Activated CD4-positive, alpha-beta memory T cell treated with anti-CD3 and anti-CD28 coated beads, Interleukin-2, amount 10 ng/mL, durations not matched to agents 7 days and 5 days (primary cell): ENCODE measurements around the gene TSPAN17. TPM values are rescaled to one million over a fixed set of nuclear protein-coding genes. Genes with fewer than 3 reads are reported as not detected.

ENCODE experiments used
- CTCF ChIA-PET: fragments of 350-600 bp; sonication (Branson Sonifier 250); formaldehyde crosslinking; loops from one replicate; lab custom pipeline; 2021; ENCODE audit warnings: antibody characterized with exemption, inconsistent platforms; lab: Charles Lee
- POLR2A ChIA-PET: fragments of 350-600 bp; sonication (Branson Sonifier 250); formaldehyde crosslinking; loops from one replicate; lab custom pipeline; 2021; ENCODE audit warnings: antibody characterized with exemption; lab: Charles Lee
- DNase-seq: peaks from one replicate; pipeline ENCODE4 v3.0.0-alpha.2; 2020
- H3K27ac Mint-ChIP-seq: one replicate; pipeline ENCODE4 v1.8.0; 2021; ENCODE audit warnings: mild to moderate bottlenecking, mixed read lengths
- H3K27me3 Mint-ChIP-seq: one replicate; pipeline ENCODE4 v1.8.0; 2021; ENCODE audit warnings: mixed read lengths
- H3K36me3 Mint-ChIP-seq: one replicate; pipeline ENCODE4 v1.8.0; 2021; ENCODE audit warnings: low read depth, mixed read lengths
- H3K4me1 Mint-ChIP-seq: one replicate; pipeline ENCODE4 v1.8.0; 2021; ENCODE audit warnings: mixed read lengths
- H3K4me3 Mint-ChIP-seq: one replicate; pipeline ENCODE4 v1.8.0; 2021; ENCODE audit warnings: mild to moderate bottlenecking, mixed read lengths
- H3K9me3 Mint-ChIP-seq: one replicate; pipeline ENCODE4 v1.8.0; 2021; ENCODE audit warnings: mixed read lengths
- total RNA-seq, 2 experiments: library from RNA; stranded (reverse); gene quantifications; one replicate each; pipeline ENCODE4 v1.2.3, GENCODE V29; 2021

The TSPAN17 gene
- total RNA-seq, 2 experiments from 2014 or later = 33.3 to 33.4 TPM

GRCh38 chr5:176625512-176625911 lies 21.8 kb upstream of the TSPAN17 start:
- H3K4me3 Mint-ChIP-seq = no peak overlapping the region
- peaks cover 10% of the 10 kb centered on the region for H3K4me1 Mint-ChIP-seq
- POLR2A ChIA-PET = no interaction called here
- peaks cover 61% of the 10 kb centered on the region for H3K27me3 Mint-ChIP-seq
- CTCF ChIA-PET = interaction anchor here (0.8 kb wide), 1 partner anchor 36 kb away, joined by 3 read pairs; no protein-coding TSS in a partner anchor
- no peaks in the 10 kb centered on the region for H3K9me3 Mint-ChIP-seq
- no peak overlapping the region for H3K27ac Mint-ChIP-seq
- no peak for DNase-seq
- no peaks in the 10 kb centered on the region for H3K36me3 Mint-ChIP-seq

- Mint-ChIP-seq H3K4me1 (peaks cover 12% of the 10 kb centered on the region), H3K36me3 (no peaks in the 10 kb centered on the region), H3K4me3 (no peak overlapping the region), H3K9me3 (no peaks in the 10 kb centered on the region), H3K27me3 (peaks cover 63% of the 10 kb centered on the region), H3K27ac (no peak overlapping the region)
- POLR2A ChIA-PET = no interaction called here
- CTCF ChIA-PET = no interaction called here
- DNase-seq = no peak
Observed at GRCh38 chr5:176625966-176626875, 21.1 kb upstream of the TSPAN17 start.

GRCh38 chr5:176626876-176627236 lies 20.4 kb upstream of the TSPAN17 start:
- DNase-seq = no peak
- H3K27ac Mint-ChIP-seq = no peak overlapping the region
- no peaks in the 10 kb centered on the region for H3K9me3 Mint-ChIP-seq
- no peaks in the 10 kb centered on the region for H3K36me3 Mint-ChIP-seq
- H3K4me3 Mint-ChIP-seq = no peak overlapping the region
- peaks cover 64% of the 10 kb centered on the region for H3K27me3 Mint-ChIP-seq
- peaks cover 12% of the 10 kb centered on the region for H3K4me1 Mint-ChIP-seq
- ChIA-PET CTCF (no interaction called here), POLR2A (no interaction called here)

GRCh38 chr5:176627582-176627981 lies 19.7 kb upstream of the TSPAN17 start:
- CTCF ChIA-PET = no interaction called here
- Mint-ChIP-seq H3K4me1 (peaks cover 12% of the 10 kb centered on the region), H3K9me3 (no peaks in the 10 kb centered on the region), H3K27me3 (peaks cover 65% of the 10 kb centered on the region), H3K4me3 (no peak overlapping the region), H3K27ac (no peak overlapping the region), H3K36me3 (no peaks in the 10 kb centered on the region)
- no peak for DNase-seq
- POLR2A ChIA-PET = no interaction called here

GRCh38 chr5:176628406-176629228 lies 18.7 kb upstream of the TSPAN17 start:
- H3K4me3 Mint-ChIP-seq = no peak overlapping the region

GRCh38 chr5:176629317-176629852 lies 17.9 kb upstream of the TSPAN17 start:
- H3K9me3 Mint-ChIP-seq = no peaks in the 10 kb centered on the region
- peaks cover 12% of the 10 kb centered on the region for H3K4me1 Mint-ChIP-seq
- no peaks in the 10 kb centered on the region for H3K36me3 Mint-ChIP-seq
- ChIA-PET POLR2A (interaction anchor here (1.1 kb wide), 1 partner anchor 17 kb away, joined by 3 read pairs; no protein-coding TSS in a partner anchor), CTCF (interaction anchor here (1.1 to 1.9 kb wide), 2 partner anchors 24 to 31 kb away, joined by 4 to 6 read pairs; no protein-coding TSS in a partner anchor)
- DNase-seq = no peak
- no peak overlapping the region for H3K27ac Mint-ChIP-seq
- H3K4me3 Mint-ChIP-seq = no peak overlapping the region
- peaks cover 75% of the 10 kb centered on the region for H3K27me3 Mint-ChIP-seq

More at GRCh38 chr5:176628406-176629228, 18.7 kb upstream of the TSPAN17 start:
- CTCF ChIA-PET = interaction anchor here (0.6 to 1.9 kb wide), 3 partner anchors 24 to 32 kb away, joined by 3 to 6 read pairs (median 4); no protein-coding TSS in a partner anchor
- H3K27me3 Mint-ChIP-seq = peaks cover 72% of the 10 kb centered on the region
- POLR2A ChIA-PET = no interaction called here
- H3K36me3 Mint-ChIP-seq = no peaks in the 10 kb centered on the region
- no peaks in the 10 kb centered on the region for H3K9me3 Mint-ChIP-seq
- DNase-seq = no peak
- H3K4me1 Mint-ChIP-seq = peaks cover 12% of the 10 kb centered on the region
- no peak overlapping the region for H3K27ac Mint-ChIP-seq

- Mint-ChIP-seq H3K9me3 (no peaks in the 10 kb centered on the region), H3K27ac (no peak within 1 kb of the TSS), H3K4me3 (no peak within 1 kb of the TSS), H3K36me3 (no peaks in the 10 kb centered on the region), H3K4me1 (peaks cover 12% of the 10 kb centered on the region), H3K27me3 (peaks cover 78% of the 10 kb centered on the region)
- ChIA-PET POLR2A (interaction anchor here (1.1 kb wide), 1 partner anchor 17 kb away, joined by 3 read pairs; no protein-coding TSS in a partner anchor), CTCF (interaction anchor here (1.1 to 1.9 kb wide), 4 partner anchors 25 to 182 kb away, joined by 3 to 7 read pairs (median 5); partner anchors contain the start of gene FAF2)
- DNase-seq = no peak
Observed at GRCh38 chr5:176629853-176630680, 17.2 kb upstream of the TSPAN17 start, which contains the start of the genes EIF4E1B and SNCB. Gene EIF4E1B, plus strand, starts transcription at chr5:176630675. Its CDS starts 12,113 bp downstream, at chr5:176642788. Gene SNCB, minus strand, starts transcription at chr5:176630534. Its CDS starts 880 bp downstream, at chr5:176629654.

- Mint-ChIP-seq H3K36me3 (no peaks in the 10 kb centered on the region), H3K4me3 (no peak overlapping the region), H3K9me3 (no peaks in the 10 kb centered on the region), H3K27me3 (peaks cover 78% of the 10 kb centered on the region), H3K27ac (no peak overlapping the region), H3K4me1 (peaks cover 12% of the 10 kb centered on the region)
- ChIA-PET CTCF (interaction anchor here (0.5 to 1.9 kb wide), 5 partner anchors 30 to 183 kb away, joined by 3 to 7 read pairs (median 4); partner anchors contain the start of gene FAF2), POLR2A (interaction anchor here (1.2 kb wide), 1 partner anchor 16 kb away, joined by 6 read pairs; no protein-coding TSS in a partner anchor)
- no peak for DNase-seq
Observed at GRCh38 chr5:176630681-176631222, 16.5 kb upstream of the TSPAN17 start.

GRCh38 chr5:176631383-176632200 lies 15.7 kb upstream of the TSPAN17 start:
- Mint-ChIP-seq H3K27me3 (peaks cover 77% of the 10 kb centered on the region), H3K9me3 (no peaks in the 10 kb centered on the region), H3K4me1 (peaks cover 12% of the 10 kb centered on the region), H3K36me3 (no peaks in the 10 kb centered on the region), H3K27ac (no peak overlapping the region), H3K4me3 (no peak overlapping the region)
- ChIA-PET CTCF (interaction anchor here (0.7 kb wide), 2 partner anchors 36 to 505 kb away, joined by 3 read pairs; no protein-coding TSS in a partner anchor), POLR2A (interaction anchor here (1.2 kb wide), 1 partner anchor 15 kb away, joined by 6 read pairs; no protein-coding TSS in a partner anchor)
- DNase-seq = no peak

- H3K9me3 Mint-ChIP-seq = no peaks in the 10 kb centered on the region
- no peaks in the 10 kb centered on the region for H3K36me3 Mint-ChIP-seq
- peaks cover 12% of the 10 kb centered on the region for H3K4me1 Mint-ChIP-seq
- ChIA-PET POLR2A (interaction anchor here (1.6 kb wide), 1 partner anchor 14 kb away, joined by 7 read pairs; the partner anchor contains the start of gene TSPAN17), CTCF (interaction anchor here (1.3 kb wide), 1 partner anchor 28 kb away, joined by 4 read pairs; no protein-coding TSS in a partner anchor)
- DNase-seq = no peak
- no peak overlapping the region for H3K27ac Mint-ChIP-seq
- H3K4me3 Mint-ChIP-seq = no peak overlapping the region
- H3K27me3 Mint-ChIP-seq = peaks cover 72% of the 10 kb centered on the region
Observed at GRCh38 chr5:176632745-176633144, 14.5 kb upstream of the TSPAN17 start.
